Chondrocyte (in vitro differentiated cells): ENCODE measurements around the gene SLC28A2. TPM values are rescaled to one million over a fixed set of nuclear protein-coding genes. Genes with fewer than 3 reads are reported as not detected.

Source experiments
- DNase-seq: peaks from one replicate; pipeline ENCODE4 v3.0.0; 2021; ENCODE audit warnings: mixed read lengths, low spot score
- H3K27ac Mint-ChIP-seq: one replicate; pipeline ENCODE4 v1.8.0; 2021; ENCODE audit warnings: mild to moderate bottlenecking, moderate library complexity, mixed read lengths; ENCODE audit not compliant: unreplicated experiment
- H3K27me3 Mint-ChIP-seq: 2 replicates; pipeline ENCODE4 v1.8.0; 2021; ENCODE audit warnings: low read depth, mixed read lengths
- H3K36me3 Mint-ChIP-seq: 2 replicates; pipeline ENCODE4 v1.8.0; 2021; ENCODE audit warnings: low read depth, mixed read lengths
- H3K4me1 Mint-ChIP-seq: 2 replicates; pipeline ENCODE4 v1.8.0; 2021; ENCODE audit warnings: low read depth, mild to moderate bottlenecking, mixed read lengths
- H3K4me3 Mint-ChIP-seq: one replicate; pipeline ENCODE4 v1.8.0; 2021; ENCODE audit warnings: mild to moderate bottlenecking, moderate library complexity, mixed read lengths; ENCODE audit not compliant: unreplicated experiment
- H3K9me3 Mint-ChIP-seq: 2 replicates; pipeline ENCODE4 v1.8.0; 2021; ENCODE audit warnings: low read depth, mixed read lengths
- CTCF ChIP-seq: fragments of 200-600 bp; sonication (generic); IDR thresholded peaks from 2 replicates; pipeline ENCODE4 v1.5.0; 2021; ENCODE audit warnings: antibody characterized with exemption, mild to moderate bottlenecking, moderate library complexity
- total RNA-seq: library from RNA; stranded (reverse); gene quantifications from 3 replicates; pipeline ENCODE4 v1.2.1, GENCODE V29; 2021

SLC28A2 gene
- total RNA-seq, 1 donor from 2014 or later, result not detected

- no peaks in the 10 kb centered on the region for H3K9me3 Mint-ChIP-seq
- H3K36me3 Mint-ChIP-seq, result no peaks in the 10 kb centered on the region
Measured at GRCh38 chr15:45221967-45222366, 30.1 kb upstream of the SLC28A2 start.

GRCh38 chr15:45224621-45225217 lies 27.3 kb upstream of the SLC28A2 start:
- no peak for DNase-seq
- Mint-ChIP-seq H3K36me3 (no peaks in the 10 kb centered on the region), H3K4me1 (no peaks in the 10 kb centered on the region), H3K4me3 (no peak overlapping the region), H3K9me3 (no peaks in the 10 kb centered on the region), H3K27me3 (peaks cover 33% of the 10 kb centered on the region), H3K27ac (no peak overlapping the region)
- TF ChIP-seq CTCF, result no peak

More at GRCh38 chr15:45221967-45222366, 30.1 kb upstream of the SLC28A2 start:
- DNase-seq, result no peak
- Mint-ChIP-seq H3K4me3 (no peak overlapping the region), H3K27me3 (peaks cover 29% of the 10 kb centered on the region), H3K27ac (no peak overlapping the region), H3K4me1 (no peaks in the 10 kb centered on the region)
- no peak for TF ChIP-seq CTCF

GRCh38 chr15:45225506-45226273 lies 26.3 kb upstream of the SLC28A2 start:
- Mint-ChIP-seq H3K27me3 (peaks cover 27% of the 10 kb centered on the region), H3K4me1 (no peaks in the 10 kb centered on the region), H3K36me3 (no peaks in the 10 kb centered on the region), H3K4me3 (no peak overlapping the region), H3K9me3 (no peaks in the 10 kb centered on the region), H3K27ac (no peak overlapping the region)
- no peak for TF ChIP-seq CTCF
- no peak for DNase-seq

GRCh38 chr15:45228931-45229330 lies 23.1 kb upstream of the SLC28A2 start:
- Mint-ChIP-seq H3K4me1 (no peaks in the 10 kb centered on the region), H3K36me3 (no peaks in the 10 kb centered on the region), H3K27me3 (peaks cover 11% of the 10 kb centered on the region), H3K4me3 (no peak overlapping the region), H3K9me3 (peaks cover 4% of the 10 kb centered on the region), H3K27ac (no peak overlapping the region)
- TF ChIP-seq CTCF, result no peak
- DNase-seq, result no peak

- no peak for DNase-seq
- Mint-ChIP-seq H3K27ac (no peak overlapping the region), H3K27me3 (peaks cover 7% of the 10 kb centered on the region), H3K9me3 (peaks cover 13% of the 10 kb centered on the region), H3K4me1 (no peaks in the 10 kb centered on the region), H3K36me3 (no peaks in the 10 kb centered on the region), H3K4me3 (no peak overlapping the region)
- TF ChIP-seq CTCF, result no peak
Measured at GRCh38 chr15:45230245-45230965, 21.6 kb upstream of the SLC28A2 start.
